ENCODE results near the gene GNAZ.

Gene GNAZ

GRCh38 chr22:23163665-23164064 lies 93.3 kb downstream of the GNAZ start:
- Mint-ChIP-seq H3K4me3 (no peak overlapping the region), H3K36me3 (peaks cover 1% of the 10 kb centered on the region), H3K27me3 (no peaks in the 10 kb centered on the region), H3K9me3 (no peaks in the 10 kb centered on the region), H3K27ac (no peak overlapping the region), H3K4me1 (no peaks in the 10 kb centered on the region)

- H3K4me3 Mint-ChIP-seq: no peak overlapping the region
- H3K9me3 Mint-ChIP-seq: no peaks in the 10 kb centered on the region
- no peaks in the 10 kb centered on the region for H3K27me3 Mint-ChIP-seq
- no peaks in the 10 kb centered on the region for H3K4me1 Mint-ChIP-seq
- H3K27ac Mint-ChIP-seq: no peak overlapping the region
- H3K36me3 Mint-ChIP-seq: peaks cover 1% of the 10 kb centered on the region
These were observed 93.8 kb downstream of the GNAZ start for GRCh38 chr22:23164091-23164490.

- Mint-ChIP-seq H3K27ac (no peak overlapping the region), H3K4me3 (no peak overlapping the region), H3K27me3 (no peaks in the 10 kb centered on the region), H3K36me3 (peaks cover 1% of the 10 kb centered on the region), H3K9me3 (no peaks in the 10 kb centered on the region), H3K4me1 (no peaks in the 10 kb centered on the region)
These were observed 95.9 kb downstream of the GNAZ start for GRCh38 chr22:23166042-23166831.

- Mint-ChIP-seq H3K4me3 (no peak overlapping the region), H3K9me3 (no peaks in the 10 kb centered on the region), H3K27me3 (no peaks in the 10 kb centered on the region), H3K27ac (no peak overlapping the region), H3K4me1 (no peaks in the 10 kb centered on the region), H3K36me3 (peaks cover 1% of the 10 kb centered on the region)
These were observed 96.7 kb downstream of the GNAZ start for GRCh38 chr22:23166841-23167616.

- no peak overlapping the region for H3K27ac Mint-ChIP-seq
- no peaks in the 10 kb centered on the region for H3K9me3 Mint-ChIP-seq
- H3K27me3 Mint-ChIP-seq: no peaks in the 10 kb centered on the region
- H3K4me1 Mint-ChIP-seq: no peaks in the 10 kb centered on the region
- no peak overlapping the region for H3K4me3 Mint-ChIP-seq
- H3K36me3 Mint-ChIP-seq: peaks cover 1% of the 10 kb centered on the region
These were observed 98.2 kb downstream of the GNAZ start for GRCh38 chr22:23168391-23169042.

- peaks cover 1% of the 10 kb centered on the region for H3K36me3 Mint-ChIP-seq
- no peaks in the 10 kb centered on the region for H3K27me3 Mint-ChIP-seq
- peaks cover 4% of the 10 kb centered on the region for H3K4me1 Mint-ChIP-seq
- no peaks in the 10 kb centered on the region for H3K9me3 Mint-ChIP-seq
- H3K4me3 Mint-ChIP-seq: no peak overlapping the region
- no peak overlapping the region for H3K27ac Mint-ChIP-seq
These were observed 98.7 kb downstream of the GNAZ start for GRCh38 chr22:23169043-23169406.
